Tibial artery (tissue), 4 donors: ENCODE results near the gene HTD2.
"Not testable (repeated sequence)": the region's sequence is repeated elsewhere in the genome, so short reads cannot be mapped to it uniquely, and the experiment has no call there.

Experiments used
- DNase-seq, 2 donors: peaks; one replicate each; pipeline ENCODE4 v3.0.0-alpha.2; 2019
- H3K27ac ChIP-seq, 2 donors: fragments of 200-600 bp; sonication (generic) in 1 of 2; 1 replicate in 1 of 2; 2 replicates in 1 of 2; pipeline ENCODE4 v1.5.1; 2018 to 2019; ENCODE audit warnings: mild to moderate bottlenecking in 1 of 2
- H3K27me3 ChIP-seq, 2 donors: fragments of 200-600 bp; sonication (generic) in 1 of 2; one replicate each; pipeline versions ENCODE4 v1.5.1 to v1.6.0; 2016 to 2019
- H3K36me3 ChIP-seq, 3 donors: fragments of 200-600 bp; sonication (generic) in 2 of 3; one replicate each; pipeline ENCODE4 v1.5.1; 2016 to 2019; ENCODE audit warnings: mild to moderate bottlenecking in 2 of 3
- H3K4me1 ChIP-seq, 4 donors: fragments of 200-600 bp; sonication (generic) in 2 of 4; 1 replicate in 3 of 4; 2 replicates in 1 of 4; pipeline ENCODE4 v1.5.1; 2016 to 2019
- H3K4me3 ChIP-seq, 2 donors: fragments of 200-600 bp; sonication (generic) in 1 of 2; 1 replicate in 1 of 2; 2 replicates in 1 of 2; pipeline ENCODE4 v1.5.1; 2018 to 2019; ENCODE audit warnings: mild to moderate bottlenecking in 2 of 2
- H3K9me3 ChIP-seq, 3 donors: fragments of 200-600 bp; sonication (generic) in 1 of 3; one replicate each; pipeline ENCODE4 v1.5.1; 2016 to 2019
- intact Hi-C: fragments of 100-400 bp; cut with DNase I; formaldehyde crosslinking; loops from one replicate; pipeline ENCODE4 v1.15.0; 2023; ENCODE audit warnings: low total_unique reads
- TF ChIP-seq, protein P1 (sequence below), 2 experiments: fragments of 200-600 bp in 1 of 2; fragments of 450-650 bp in 1 of 2; IDR thresholded peaks; one replicate each; pipeline ENCODE4 v1.5.1; 2017 to 2019; ENCODE audit warnings: antibody characterized with exemption in 2 of 2, mild to moderate bottlenecking in 1 of 2, moderate library complexity in 1 of 2

The HTD2 gene

DNA sequence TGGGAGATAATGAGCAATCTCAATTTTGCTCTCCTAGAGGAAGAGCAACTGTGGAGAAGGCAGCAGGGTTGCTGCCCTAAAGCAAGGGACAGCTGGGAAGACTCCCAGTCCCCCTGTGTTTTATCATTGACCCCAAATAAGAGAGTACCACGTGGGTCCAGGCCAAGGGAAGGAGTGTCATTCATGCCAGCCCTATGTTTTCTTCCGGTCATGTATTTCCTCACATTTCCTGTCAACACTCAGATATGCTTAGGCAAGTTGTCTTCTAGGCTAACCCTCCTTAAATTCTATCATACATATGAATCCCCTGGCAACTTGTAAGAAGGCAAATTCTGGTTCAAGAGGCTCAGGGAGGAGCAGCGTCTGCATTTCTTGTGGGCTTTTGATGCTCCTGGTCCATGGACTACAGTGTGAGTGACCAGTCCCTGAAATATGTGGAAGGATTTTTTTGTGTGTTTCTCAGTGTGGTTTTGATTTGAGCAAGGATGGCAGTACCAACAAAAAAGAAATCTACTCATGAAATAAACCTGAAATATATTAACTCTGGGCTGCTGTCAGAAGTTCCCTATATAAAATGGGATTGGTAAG, 32.2 kb upstream of the HTD2 start:
- no peak for DNase-seq
- no peak overlapping the region for H3K27ac ChIP-seq
- peaks cover 12 to 18% (median 12%) of the 10 kb centered on the region in 3 donors for H3K36me3 ChIP-seq
- no peaks in the 10 kb centered on the region for H3K27me3 ChIP-seq
- H3K4me3 ChIP-seq: no peak overlapping the region
- H3K4me1 ChIP-seq: peaks cover 0 to 8% (median 0%) of the 10 kb centered on the region in 4 donors
- intact Hi-C loops: no loop called here
- TF ChIP-seq, protein P1, sequence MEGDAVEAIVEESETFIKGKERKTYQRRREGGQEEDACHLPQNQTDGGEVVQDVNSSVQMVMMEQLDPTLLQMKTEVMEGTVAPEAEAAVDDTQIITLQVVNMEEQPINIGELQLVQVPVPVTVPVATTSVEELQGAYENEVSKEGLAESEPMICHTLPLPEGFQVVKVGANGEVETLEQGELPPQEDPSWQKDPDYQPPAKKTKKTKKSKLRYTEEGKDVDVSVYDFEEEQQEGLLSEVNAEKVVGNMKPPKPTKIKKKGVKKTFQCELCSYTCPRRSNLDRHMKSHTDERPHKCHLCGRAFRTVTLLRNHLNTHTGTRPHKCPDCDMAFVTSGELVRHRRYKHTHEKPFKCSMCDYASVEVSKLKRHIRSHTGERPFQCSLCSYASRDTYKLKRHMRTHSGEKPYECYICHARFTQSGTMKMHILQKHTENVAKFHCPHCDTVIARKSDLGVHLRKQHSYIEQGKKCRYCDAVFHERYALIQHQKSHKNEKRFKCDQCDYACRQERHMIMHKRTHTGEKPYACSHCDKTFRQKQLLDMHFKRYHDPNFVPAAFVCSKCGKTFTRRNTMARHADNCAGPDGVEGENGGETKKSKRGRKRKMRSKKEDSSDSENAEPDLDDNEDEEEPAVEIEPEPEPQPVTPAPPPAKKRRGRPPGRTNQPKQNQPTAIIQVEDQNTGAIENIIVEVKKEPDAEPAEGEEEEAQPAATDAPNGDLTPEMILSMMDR (IDR thresholded peaks at IDR 0.05): no peak
- H3K9me3 ChIP-seq: no peaks in the 10 kb centered on the region

GRCh38 chr3:58281069-58281468, 25.3 kb upstream of the HTD2 start:
- Histone ChIP-seq H3K4me1 (no peaks in the 10 kb centered on the region), H3K9me3 (no peaks in the 10 kb centered on the region), H3K4me3 (no peak overlapping the region), H3K27ac (no peak overlapping the region), H3K36me3 (peaks cover 6 to 30% (median 26%) of the 10 kb centered on the region in 3 donors), H3K27me3 (no peaks in the 10 kb centered on the region)
- TF ChIP-seq, protein P1 (IDR thresholded peaks at IDR 0.05): no peak
- DNase-seq: no peak
- intact Hi-C loops: no loop called here

DNA sequence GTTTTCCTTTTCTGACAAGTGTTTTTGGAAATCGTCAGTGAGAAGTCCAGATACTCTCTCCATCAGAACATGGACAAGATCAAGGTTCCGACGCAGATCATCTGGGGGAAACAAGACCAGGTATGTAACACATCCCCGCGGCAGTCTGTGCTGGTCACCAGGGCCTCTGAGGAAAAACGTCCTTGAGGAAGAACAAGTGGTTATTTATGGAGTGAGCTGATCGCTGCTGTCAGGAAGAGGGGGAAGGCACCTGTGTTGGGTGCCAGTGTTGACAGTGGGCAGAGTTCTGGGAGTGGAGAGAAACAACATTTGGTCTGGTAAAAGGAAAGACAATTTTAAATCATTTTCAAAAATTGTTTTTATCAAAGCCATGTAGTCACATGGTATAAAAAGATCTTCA, 21.0 kb upstream of the HTD2 start:
- intact Hi-C loops: no loop called here
- no peak for DNase-seq
- no peaks in the 10 kb centered on the region for H3K4me1 ChIP-seq
- no peak overlapping the region for H3K4me3 ChIP-seq
- H3K27ac ChIP-seq: no peak overlapping the region
- no peaks in the 10 kb centered on the region for H3K9me3 ChIP-seq
- TF ChIP-seq, protein P1 (IDR thresholded peaks at IDR 0.05): no peak
- no peaks in the 10 kb centered on the region for H3K27me3 ChIP-seq
- H3K36me3 ChIP-seq: peaks cover 6 to 45% (median 38%) of the 10 kb centered on the region in 3 donors

GRCh38 chr3:58287354-58287753, 19.0 kb upstream of the HTD2 start:
- no peak for DNase-seq
- TF ChIP-seq, protein P1 (IDR thresholded peaks at IDR 0.05): no peak
- intact Hi-C loops: no loop called here
- H3K36me3 ChIP-seq: peaks cover 0 to 32% (median 27%) of the 10 kb centered on the region in 3 donors
- no peaks in the 10 kb centered on the region for H3K27me3 ChIP-seq
- no peak overlapping the region for H3K27ac ChIP-seq
- no peak overlapping the region for H3K4me3 ChIP-seq
- H3K4me1 ChIP-seq: no peaks in the 10 kb centered on the region
- H3K9me3 ChIP-seq: no peaks in the 10 kb centered on the region

DNA sequence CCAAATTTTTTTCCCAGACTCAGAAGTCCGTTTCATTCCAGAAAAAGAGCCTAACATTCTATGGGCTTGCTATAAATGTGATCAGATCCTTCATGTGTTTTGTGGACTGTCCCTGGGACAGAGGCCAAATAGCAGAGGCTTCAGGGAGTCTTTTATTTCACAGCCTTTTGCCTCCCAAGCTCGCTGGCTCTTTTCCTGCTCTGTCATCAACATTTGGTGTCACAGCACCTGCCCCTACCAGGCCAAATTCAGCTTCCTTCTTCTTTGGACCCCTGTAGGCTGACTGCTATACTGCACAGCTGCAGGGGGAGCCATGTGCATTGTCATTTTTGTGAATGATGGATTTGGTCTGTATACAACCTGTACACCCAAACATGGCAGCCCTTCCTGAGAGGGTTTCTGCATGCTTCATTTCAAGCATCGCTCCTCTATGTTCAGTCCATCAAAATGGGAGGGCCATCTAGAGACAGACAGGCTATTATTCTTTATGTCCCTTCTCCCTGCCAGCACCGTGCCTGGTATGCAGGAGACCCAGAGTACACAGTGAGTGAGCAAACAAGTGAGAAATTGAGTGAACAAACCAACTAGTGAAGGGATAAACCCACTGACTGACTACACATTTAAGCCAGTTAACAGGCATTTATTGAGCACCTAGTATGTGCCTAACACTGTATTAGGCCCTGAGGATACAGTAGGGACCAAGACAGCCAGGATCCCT, 18.1 kb upstream of the HTD2 start:
- Histone ChIP-seq H3K27ac (no peak overlapping the region), H3K4me1 (no peaks in the 10 kb centered on the region), H3K4me3 (no peak overlapping the region), H3K27me3 (no peaks in the 10 kb centered on the region), H3K9me3 (no peaks in the 10 kb centered on the region), H3K36me3 (peaks cover 0 to 33% (median 28%) of the 10 kb centered on the region in 3 donors)
- DNase-seq: no peak
- intact Hi-C loops: no loop called here
- TF ChIP-seq, protein P1 (IDR thresholded peaks at IDR 0.05): no peak

DNA sequence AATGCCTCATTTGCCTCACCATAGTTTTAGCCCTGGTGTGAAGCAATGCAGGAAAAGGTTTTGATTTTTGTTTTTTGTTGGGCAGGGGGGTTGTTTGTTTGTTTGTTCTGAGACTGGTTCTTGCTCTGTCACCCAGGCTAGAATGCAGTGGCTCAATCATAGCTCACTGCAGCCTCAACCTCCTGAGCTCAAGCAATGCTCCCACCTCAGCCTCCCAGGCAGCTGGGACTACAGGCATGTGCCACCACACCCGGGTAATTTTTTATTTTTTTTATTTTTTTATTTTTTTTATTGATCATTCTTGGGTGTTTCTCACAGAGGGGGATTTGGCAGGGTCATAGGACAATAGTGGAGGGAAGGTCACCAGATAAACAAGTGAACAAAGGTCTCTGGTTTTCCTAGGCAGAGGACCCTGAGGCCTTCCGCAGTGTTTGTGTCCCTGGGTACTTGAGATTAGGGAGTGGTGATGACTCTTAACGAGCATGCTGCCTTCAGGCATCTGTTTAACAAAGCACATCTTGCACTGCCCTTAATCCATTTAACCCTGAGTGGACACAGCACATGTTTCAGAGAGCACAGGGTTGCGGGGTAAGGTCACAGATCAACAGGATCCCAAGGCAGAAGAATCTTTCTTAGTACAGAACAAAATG, 17.2 kb upstream of the HTD2 start:
- H3K4me1 ChIP-seq, DNase-seq, intact Hi-C loops, H3K27me3 ChIP-seq, H3K9me3 ChIP-seq, H3K4me3 ChIP-seq, H3K27ac ChIP-seq: not testable (repeated sequence)
- peaks cover 0 to 39% (median 28%) of the 10 kb centered on the region in 3 donors for H3K36me3 ChIP-seq

DNA sequence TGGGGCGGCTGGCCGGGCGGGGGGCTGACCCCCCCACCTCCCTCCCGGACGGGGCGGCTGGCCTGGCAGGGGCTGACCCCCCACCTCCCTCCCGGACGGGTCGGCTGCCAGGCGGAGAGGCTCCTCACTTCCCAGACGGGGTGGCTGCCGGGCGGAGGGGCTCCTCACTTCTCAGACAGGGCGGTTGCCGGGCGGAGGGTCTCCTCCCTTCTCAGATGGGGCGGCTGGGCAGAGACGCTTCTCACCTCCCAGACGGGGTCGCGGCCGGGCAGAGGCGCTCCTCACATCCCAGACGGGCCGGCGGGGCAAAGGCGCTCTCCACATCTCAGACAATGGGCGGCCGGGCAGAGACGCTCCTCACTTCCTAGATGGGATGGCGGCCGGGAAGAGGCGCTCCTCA, 15.9 kb upstream of the HTD2 start:
- H3K9me3 ChIP-seq, H3K4me3 ChIP-seq, DNase-seq, H3K27me3 ChIP-seq, intact Hi-C loops, H3K27ac ChIP-seq, H3K4me1 ChIP-seq: not testable (repeated sequence)
- peaks cover 0 to 27% (median 22%) of the 10 kb centered on the region in 3 donors for H3K36me3 ChIP-seq
